ENCODE results near the gene TEN1. TPM values are rescaled to one million over a fixed set of nuclear protein-coding genes. Genes with fewer than 3 reads are reported as not detected.

TEN1 gene
- total and polyA plus RNA-seq, 9 of the 15 experiments (the other 6 are each of a cell fraction or from before 2014, with no cell fraction given), result 1.3 to 25.7 (median 10.1) TPM

DNA sequence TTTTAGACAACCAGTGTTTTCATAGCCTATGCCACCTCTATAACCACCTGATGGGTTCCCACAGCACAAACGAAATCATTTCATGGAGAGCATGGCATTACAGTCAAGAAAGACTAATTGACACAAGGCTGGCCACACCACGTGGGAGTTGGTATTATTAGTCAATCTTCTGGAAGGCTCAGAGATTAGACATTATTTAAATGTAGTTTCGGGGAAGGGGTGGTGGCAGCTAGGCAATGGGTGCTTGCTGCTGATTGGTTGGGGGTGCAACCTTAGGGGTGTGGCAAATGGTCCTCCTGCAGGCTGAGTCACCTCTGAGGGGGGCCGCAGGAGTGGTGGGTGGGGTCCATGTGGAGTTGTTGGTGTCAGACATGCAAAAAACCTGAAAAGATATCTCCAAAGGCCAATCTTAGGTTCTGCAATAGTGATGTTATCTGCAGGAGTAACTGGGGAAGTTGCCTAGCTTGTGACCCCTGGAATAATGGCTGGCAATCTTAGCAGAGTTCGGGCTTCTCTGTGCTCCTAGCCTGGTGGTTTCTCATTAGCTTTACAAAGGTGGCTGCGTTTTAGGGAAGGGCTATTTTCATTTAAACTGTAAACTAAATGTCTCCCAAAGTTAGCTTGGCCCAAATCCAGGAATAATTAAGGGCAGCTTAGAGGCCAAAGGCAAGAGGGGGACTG, 4.6 kb downstream of the TEN1 start (continued):
- TF ChIP-seq USF1 (CRISPR knock-in tag; IDR thresholded peaks at IDR 0.05), result peak; percentile 57; the same call in 1 of the 2 replicates
- no peak for TF ChIP-seq ZNF124 (CRISPR knock-in tag; IDR thresholded peaks at IDR 0.05)
- TF ChIP-seq SMARCA4 (IDR thresholded peaks at IDR 0.05), result peak; percentile 43; the same call in 1 of the 2 replicates
- peak; percentile 72 to 81 for TF ChIP-seq MNT (conservative IDR thresholded peaks at IDR 0.05)
- no peak for TF ChIP-seq NR2C2 (CRISPR knock-in tag; IDR thresholded peaks at IDR 0.05)
- TF ChIP-seq NR2C2 (tag; IDR thresholded peaks at IDR 0.05), result peak; percentile 55; the same call in 1 of the 2 replicates
- TF ChIP-seq, protein P1, sequence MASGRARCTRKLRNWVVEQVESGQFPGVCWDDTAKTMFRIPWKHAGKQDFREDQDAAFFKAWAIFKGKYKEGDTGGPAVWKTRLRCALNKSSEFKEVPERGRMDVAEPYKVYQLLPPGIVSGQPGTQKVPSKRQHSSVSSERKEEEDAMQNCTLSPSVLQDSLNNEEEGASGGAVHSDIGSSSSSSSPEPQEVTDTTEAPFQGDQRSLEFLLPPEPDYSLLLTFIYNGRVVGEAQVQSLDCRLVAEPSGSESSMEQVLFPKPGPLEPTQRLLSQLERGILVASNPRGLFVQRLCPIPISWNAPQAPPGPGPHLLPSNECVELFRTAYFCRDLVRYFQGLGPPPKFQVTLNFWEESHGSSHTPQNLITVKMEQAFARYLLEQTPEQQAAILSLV (tag; IDR thresholded peaks at IDR 0.05), result no peak
- 0 out of 2 replicates have a peak, but pooled peaks have one; percentile 32 for TF ChIP-seq HMBOX1 (IDR thresholded peaks at IDR 0.05)
- peak in 1 of 2 experiments; percentile 9; a peak in 1 of 4 replicates for TF ChIP-seq RCOR1 (IDR thresholded peaks at IDR 0.05; ENCODE audit: borderline replicate concordance in 1 of 2, low read depth in 2 of 2, low read length in 2 of 2)
- TF ChIP-seq FOS (IDR thresholded peaks at IDR 0.05; ENCODE audit: extremely low read depth, insufficient read length), result peak; percentile 8
- no peak for TF ChIP-seq STAT5A (IDR thresholded peaks at IDR 0.05; ENCODE audit: borderline replicate concordance, low read length)
- TF ChIP-seq JUN (IDR thresholded peaks at IDR 0.05; ENCODE audit: borderline replicate concordance, low read depth, low read length), result peak; percentile 38; the same call in 1 of the 2 replicates
- TF ChIP-seq JUN (CRISPR knock-in tag; IDR thresholded peaks at IDR 0.05; ENCODE audit: borderline replicate concordance), result no peak
- TF ChIP-seq NFE2 (IDR thresholded peaks at IDR 0.05; ENCODE audit: low read depth), result peak; percentile 53; the same call in 1 of the 2 replicates
- 0 out of 2 replicates have a peak, but pooled peaks have one; percentile 30 for TF ChIP-seq RAD51 (IDR thresholded peaks at IDR 0.05; ENCODE audit: borderline replicate concordance, low read depth)
- TF ChIP-seq, protein P2, sequence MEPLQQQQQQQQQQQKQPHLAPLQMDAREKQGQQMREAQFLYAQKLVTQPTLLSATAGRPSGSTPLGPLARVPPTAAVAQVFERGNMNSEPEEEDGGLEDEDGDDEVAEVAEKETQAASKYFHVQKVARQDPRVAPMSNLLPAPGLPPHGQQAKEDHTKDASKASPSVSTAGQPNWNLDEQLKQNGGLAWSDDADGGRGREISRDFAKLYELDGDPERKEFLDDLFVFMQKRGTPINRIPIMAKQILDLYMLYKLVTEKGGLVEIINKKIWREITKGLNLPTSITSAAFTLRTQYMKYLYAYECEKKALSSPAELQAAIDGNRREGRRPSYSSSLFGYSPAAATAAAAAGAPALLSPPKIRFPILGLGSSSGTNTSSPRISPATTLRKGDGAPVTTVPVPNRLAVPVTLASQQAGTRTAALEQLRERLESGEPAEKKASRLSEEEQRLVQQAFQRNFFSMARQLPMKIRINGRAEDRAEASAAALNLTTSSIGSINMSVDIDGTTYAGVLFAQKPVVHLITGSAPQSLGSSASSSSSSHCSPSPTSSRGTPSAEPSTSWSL (CRISPR knock-in tag; IDR thresholded peaks at IDR 0.05; ENCODE audit: borderline replicate concordance), result no peak
- peak; percentile 49; the same call in 1 of the 2 replicates for TF ChIP-seq MYC (IDR thresholded peaks at IDR 0.05; ENCODE audit: low read depth, low read length)
- TF ChIP-seq MYC (CRISPR knock-in tag; IDR thresholded peaks at IDR 0.05; ENCODE audit: borderline replicate concordance, low read depth), result no peak
- TF ChIP-seq, protein P3, sequence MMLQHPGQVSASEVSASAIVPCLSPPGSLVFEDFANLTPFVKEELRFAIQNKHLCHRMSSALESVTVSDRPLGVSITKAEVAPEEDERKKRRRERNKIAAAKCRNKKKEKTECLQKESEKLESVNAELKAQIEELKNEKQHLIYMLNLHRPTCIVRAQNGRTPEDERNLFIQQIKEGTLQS (IDR thresholded peaks at IDR 0.05), result peak; percentile 80
- TF ChIP-seq, protein P3 (CRISPR knock-in tag; conservative IDR thresholded peaks at IDR 0.05), result no peak
- 0 out of 2 replicates have a peak, but pooled peaks have one; percentile 36 for TF ChIP-seq ATF7 (IDR thresholded peaks at IDR 0.05)
